ENCODE measurements around the gene IQGAP1.
A peak's percentile ranks its signal among the peaks of the same experiment; 100 is the strongest.

IQGAP1 gene

GRCh38 chr15:90481023-90481422 lies 93.0 kb downstream of the IQGAP1 start:
- Histone ChIP-seq H3K4me3 (ENCODE audit: low read depth, low read length) (no peak overlapping the region), H3K9me3 (ENCODE audit: control insufficient read depth, insufficient read depth, low read depth, low read length) (no peaks in the 10 kb centered on the region), H3K27ac (ENCODE audit: extremely low read depth, low read depth, low read length) (no peak overlapping the region), H3K4me1 (ENCODE audit: control insufficient read depth, insufficient read depth, low read length) (no peaks in the 10 kb centered on the region), H3K36me3 (ENCODE audit: control insufficient read depth in 2 of 2, insufficient read depth in 1 of 2, low read length in 2 of 2) (peaks cover 56 to 82% of the 10 kb centered on the region in 2 experiments)
- ChIA-PET CTCF (interaction anchor here (0.7 to 8.4 kb wide), 28 partner anchors 9 to 452 kb away, joined by 3 to 225 read pairs (median 6); no protein-coding TSS in a partner anchor), POLR2A (interaction anchor here (0.7 to 1.5 kb wide), 3 partner anchors 44 to 129 kb away, joined by 3 to 9 read pairs (median 4); partner anchors contain the start of gene ZNF774)
- TF ChIP-seq, protein P1, sequence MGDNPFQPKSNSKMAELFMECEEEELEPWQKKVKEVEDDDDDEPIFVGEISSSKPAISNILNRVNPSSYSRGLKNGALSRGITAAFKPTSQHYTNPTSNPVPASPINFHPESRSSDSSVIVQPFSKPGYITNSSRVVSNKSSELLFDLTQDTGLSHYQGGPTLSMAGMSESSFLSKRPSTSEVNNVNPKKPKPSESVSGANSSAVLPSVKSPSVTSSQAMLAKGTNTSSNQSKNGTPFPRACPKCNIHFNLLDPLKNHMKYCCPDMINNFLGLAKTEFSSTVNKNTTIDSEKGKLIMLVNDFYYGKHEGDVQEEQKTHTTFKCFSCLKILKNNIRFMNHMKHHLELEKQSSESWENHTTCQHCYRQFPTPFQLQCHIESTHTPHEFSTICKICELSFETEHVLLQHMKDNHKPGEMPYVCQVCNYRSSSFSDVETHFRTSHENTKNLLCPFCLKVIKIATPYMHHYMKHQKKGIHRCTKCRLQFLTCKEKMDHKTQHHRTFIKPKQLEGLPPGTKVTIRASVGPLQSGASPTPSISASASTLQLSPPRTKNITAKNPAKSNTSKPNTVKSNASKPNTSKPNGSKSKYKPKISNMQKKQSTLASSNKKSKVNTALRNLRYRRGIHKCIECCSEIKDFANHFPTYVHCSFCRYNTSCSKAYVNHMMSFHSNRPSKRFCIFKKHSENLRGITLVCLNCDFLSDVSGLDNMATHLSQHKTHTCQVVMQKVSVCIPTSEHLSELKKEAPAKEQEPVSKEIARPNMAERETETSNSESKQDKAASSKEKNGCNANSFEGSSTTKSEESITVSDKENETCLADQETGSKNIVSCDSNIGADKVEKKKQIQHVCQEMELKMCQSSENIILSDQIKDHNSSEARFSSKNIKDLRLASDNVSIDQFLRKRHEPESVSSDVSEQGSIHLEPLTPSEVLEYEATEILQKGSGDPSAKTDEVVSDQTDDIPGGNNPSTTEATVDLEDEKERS (tag by site-specific recombination; IDR thresholded peaks at IDR 0.05), result no peak
- TF ChIP-seq ZNF529 (tag by site-specific recombination; IDR thresholded peaks at IDR 0.05; ENCODE audit: insufficient replicate concordance), result no peak
- no peak for TF ChIP-seq ZNF354C (tag by site-specific recombination; IDR thresholded peaks at IDR 0.05; ENCODE audit: borderline replicate concordance, low read depth)
- TF ChIP-seq ZNF214 (tag by site-specific recombination; IDR thresholded peaks at IDR 0.05; ENCODE audit: borderline replicate concordance), result no peak
- TF ChIP-seq MZF1 (tag by site-specific recombination; IDR thresholded peaks at IDR 0.05; ENCODE audit: borderline replicate concordance), result no peak

GRCh38 chr15:90482124-90483011 lies 94.3 kb downstream of the IQGAP1 start:
- TF ChIP-seq KLF1 (tag by site-specific recombination; IDR thresholded peaks at IDR 0.05) (no peak), ZNF521 (tag by site-specific recombination; IDR thresholded peaks at IDR 0.05) (no peak), ZNF223 (tag by site-specific recombination; IDR thresholded peaks at IDR 0.05) (no peak), ZNF654 (tag by site-specific recombination; IDR thresholded peaks at IDR 0.05; ENCODE audit: low read depth) (peak; percentile 75), SCRT2 (tag by site-specific recombination; IDR thresholded peaks at IDR 0.05) (peak; percentile 50; the same call in 1 of the 2 replicates), ZNF133 (tag by site-specific recombination; IDR thresholded peaks at IDR 0.05) (no peak), SP7 (tag by site-specific recombination; IDR thresholded peaks at IDR 0.05) (no peak), ZNF10 (tag by site-specific recombination; IDR thresholded peaks at IDR 0.05) (0 out of 2 replicates have a peak, but pooled peaks have one; percentile 16), ZNF48 (tag by site-specific recombination; IDR thresholded peaks at IDR 0.05) (no peak), ZFP3 (tag by site-specific recombination; IDR thresholded peaks at IDR 0.05; ENCODE audit: low read depth) (no peak), ZBTB17 (tag by site-specific recombination; IDR thresholded peaks at IDR 0.05) (peak; percentile 22; the same call in 1 of the 2 replicates)
- TF ChIP-seq, protein P2, sequence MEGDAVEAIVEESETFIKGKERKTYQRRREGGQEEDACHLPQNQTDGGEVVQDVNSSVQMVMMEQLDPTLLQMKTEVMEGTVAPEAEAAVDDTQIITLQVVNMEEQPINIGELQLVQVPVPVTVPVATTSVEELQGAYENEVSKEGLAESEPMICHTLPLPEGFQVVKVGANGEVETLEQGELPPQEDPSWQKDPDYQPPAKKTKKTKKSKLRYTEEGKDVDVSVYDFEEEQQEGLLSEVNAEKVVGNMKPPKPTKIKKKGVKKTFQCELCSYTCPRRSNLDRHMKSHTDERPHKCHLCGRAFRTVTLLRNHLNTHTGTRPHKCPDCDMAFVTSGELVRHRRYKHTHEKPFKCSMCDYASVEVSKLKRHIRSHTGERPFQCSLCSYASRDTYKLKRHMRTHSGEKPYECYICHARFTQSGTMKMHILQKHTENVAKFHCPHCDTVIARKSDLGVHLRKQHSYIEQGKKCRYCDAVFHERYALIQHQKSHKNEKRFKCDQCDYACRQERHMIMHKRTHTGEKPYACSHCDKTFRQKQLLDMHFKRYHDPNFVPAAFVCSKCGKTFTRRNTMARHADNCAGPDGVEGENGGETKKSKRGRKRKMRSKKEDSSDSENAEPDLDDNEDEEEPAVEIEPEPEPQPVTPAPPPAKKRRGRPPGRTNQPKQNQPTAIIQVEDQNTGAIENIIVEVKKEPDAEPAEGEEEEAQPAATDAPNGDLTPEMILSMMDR (tag by site-specific recombination; IDR thresholded peaks at IDR 0.05), result peak; percentile 80
- TF ChIP-seq, protein P3, sequence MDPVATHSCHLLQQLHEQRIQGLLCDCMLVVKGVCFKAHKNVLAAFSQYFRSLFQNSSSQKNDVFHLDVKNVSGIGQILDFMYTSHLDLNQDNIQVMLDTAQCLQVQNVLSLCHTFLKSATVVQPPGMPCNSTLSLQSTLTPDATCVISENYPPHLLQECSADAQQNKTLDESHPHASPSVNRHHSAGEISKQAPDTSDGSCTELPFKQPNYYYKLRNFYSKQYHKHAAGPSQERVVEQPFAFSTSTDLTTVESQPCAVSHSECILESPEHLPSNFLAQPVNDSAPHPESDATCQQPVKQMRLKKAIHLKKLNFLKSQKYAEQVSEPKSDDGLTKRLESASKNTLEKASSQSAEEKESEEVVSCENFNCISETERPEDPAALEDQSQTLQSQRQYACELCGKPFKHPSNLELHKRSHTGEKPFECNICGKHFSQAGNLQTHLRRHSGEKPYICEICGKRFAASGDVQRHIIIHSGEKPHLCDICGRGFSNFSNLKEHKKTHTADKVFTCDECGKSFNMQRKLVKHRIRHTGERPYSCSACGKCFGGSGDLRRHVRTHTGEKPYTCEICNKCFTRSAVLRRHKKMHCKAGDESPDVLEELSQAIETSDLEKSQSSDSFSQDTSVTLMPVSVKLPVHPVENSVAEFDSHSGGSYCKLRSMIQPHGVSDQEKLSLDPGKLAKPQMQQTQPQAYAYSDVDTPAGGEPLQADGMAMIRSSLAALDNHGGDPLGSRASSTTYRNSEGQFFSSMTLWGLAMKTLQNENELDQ (tag by site-specific recombination; IDR thresholded peaks at IDR 0.05; ENCODE audit: low read depth), result no peak
- TF ChIP-seq, protein P4, sequence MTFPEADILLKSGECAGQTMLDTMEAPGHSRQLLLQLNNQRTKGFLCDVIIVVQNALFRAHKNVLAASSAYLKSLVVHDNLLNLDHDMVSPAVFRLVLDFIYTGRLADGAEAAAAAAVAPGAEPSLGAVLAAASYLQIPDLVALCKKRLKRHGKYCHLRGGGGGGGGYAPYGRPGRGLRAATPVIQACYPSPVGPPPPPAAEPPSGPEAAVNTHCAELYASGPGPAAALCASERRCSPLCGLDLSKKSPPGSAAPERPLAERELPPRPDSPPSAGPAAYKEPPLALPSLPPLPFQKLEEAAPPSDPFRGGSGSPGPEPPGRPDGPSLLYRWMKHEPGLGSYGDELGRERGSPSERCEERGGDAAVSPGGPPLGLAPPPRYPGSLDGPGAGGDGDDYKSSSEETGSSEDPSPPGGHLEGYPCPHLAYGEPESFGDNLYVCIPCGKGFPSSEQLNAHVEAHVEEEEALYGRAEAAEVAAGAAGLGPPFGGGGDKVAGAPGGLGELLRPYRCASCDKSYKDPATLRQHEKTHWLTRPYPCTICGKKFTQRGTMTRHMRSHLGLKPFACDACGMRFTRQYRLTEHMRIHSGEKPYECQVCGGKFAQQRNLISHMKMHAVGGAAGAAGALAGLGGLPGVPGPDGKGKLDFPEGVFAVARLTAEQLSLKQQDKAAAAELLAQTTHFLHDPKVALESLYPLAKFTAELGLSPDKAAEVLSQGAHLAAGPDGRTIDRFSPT (tag by site-specific recombination; IDR thresholded peaks at IDR 0.05), result no peak
- ChIA-PET CTCF (interaction anchor here (0.6 to 8.4 kb wide), 68 partner anchors 8 to 451 kb away, joined by 3 to 225 read pairs (median 5); partner anchors contain the start of genes IQGAP1 and ZNF774), POLR2A (interaction anchor here (1.0 to 1.7 kb wide), 3 partner anchors 95 to 115 kb away, joined by 3 to 5 read pairs (median 4); partner anchors contain the start of gene IQGAP1)
- H3K4me3 ChIP-seq (ENCODE audit: low read depth, low read length), result no peak overlapping the region
- H3K27ac ChIP-seq (ENCODE audit: extremely low read depth, low read depth, low read length), result no peak overlapping the region
- H3K4me1 ChIP-seq (ENCODE audit: control insufficient read depth, insufficient read depth, low read length), result no peaks in the 10 kb centered on the region
- peaks cover 54 to 82% of the 10 kb centered on the region in 2 experiments for H3K36me3 ChIP-seq (ENCODE audit: control insufficient read depth in 2 of 2, insufficient read depth in 1 of 2, low read length in 2 of 2)
- H3K9me3 ChIP-seq (ENCODE audit: control insufficient read depth, insufficient read depth, low read depth, low read length), result no peaks in the 10 kb centered on the region

Measured in HEK293 (cell line).